ENCODE data around the gene DUSP9.

DNA sequence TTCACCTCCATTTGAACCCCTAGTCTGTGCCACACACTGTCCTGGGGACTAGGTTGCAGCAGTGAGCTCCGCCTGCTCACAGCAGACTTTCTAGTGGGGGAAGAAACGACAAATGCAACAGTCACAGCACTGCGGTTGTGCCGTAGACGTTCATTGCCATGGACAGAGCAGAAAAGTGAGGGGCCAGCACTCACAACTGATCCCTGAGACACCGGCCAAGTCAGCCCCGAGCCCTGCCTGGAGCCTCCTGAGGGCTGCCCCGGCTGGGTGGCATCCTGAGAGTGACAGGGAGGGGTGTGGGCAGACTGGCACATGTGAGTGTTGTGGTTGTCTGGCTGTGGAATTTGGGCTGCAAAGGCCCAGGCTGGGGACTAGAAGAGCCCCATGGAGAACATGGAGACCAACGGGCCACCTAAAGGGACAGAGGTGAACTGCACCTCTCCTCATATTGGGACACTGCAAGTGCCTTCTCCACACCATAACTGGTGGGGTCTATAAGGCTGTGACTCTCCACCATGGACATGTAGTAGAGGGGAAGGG is 4.6 kb downstream of the DUSP9 start:
- TF ChIP-seq, protein P1, sequence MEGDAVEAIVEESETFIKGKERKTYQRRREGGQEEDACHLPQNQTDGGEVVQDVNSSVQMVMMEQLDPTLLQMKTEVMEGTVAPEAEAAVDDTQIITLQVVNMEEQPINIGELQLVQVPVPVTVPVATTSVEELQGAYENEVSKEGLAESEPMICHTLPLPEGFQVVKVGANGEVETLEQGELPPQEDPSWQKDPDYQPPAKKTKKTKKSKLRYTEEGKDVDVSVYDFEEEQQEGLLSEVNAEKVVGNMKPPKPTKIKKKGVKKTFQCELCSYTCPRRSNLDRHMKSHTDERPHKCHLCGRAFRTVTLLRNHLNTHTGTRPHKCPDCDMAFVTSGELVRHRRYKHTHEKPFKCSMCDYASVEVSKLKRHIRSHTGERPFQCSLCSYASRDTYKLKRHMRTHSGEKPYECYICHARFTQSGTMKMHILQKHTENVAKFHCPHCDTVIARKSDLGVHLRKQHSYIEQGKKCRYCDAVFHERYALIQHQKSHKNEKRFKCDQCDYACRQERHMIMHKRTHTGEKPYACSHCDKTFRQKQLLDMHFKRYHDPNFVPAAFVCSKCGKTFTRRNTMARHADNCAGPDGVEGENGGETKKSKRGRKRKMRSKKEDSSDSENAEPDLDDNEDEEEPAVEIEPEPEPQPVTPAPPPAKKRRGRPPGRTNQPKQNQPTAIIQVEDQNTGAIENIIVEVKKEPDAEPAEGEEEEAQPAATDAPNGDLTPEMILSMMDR (IDR thresholded peaks at IDR 0.05), result peak in 1 of 2 donors; percentile 8
- no peak for TF ChIP-seq EP300 (IDR thresholded peaks at IDR 0.05)
